HG03565 (cell line): Measurements from ENCODE around the gene LPP.
A peak's percentile ranks its signal among the peaks of the same experiment; 100 is the strongest.

Experiments used
- ATAC-seq: cut with Tn5 transposase; IDR thresholded peaks from one replicate; pipeline ENCODE4 v1.9.1; 2021; ENCODE audit warnings: mild to moderate bottlenecking, moderate library complexity; ENCODE audit not compliant: unreplicated experiment

Gene LPP

DNA sequence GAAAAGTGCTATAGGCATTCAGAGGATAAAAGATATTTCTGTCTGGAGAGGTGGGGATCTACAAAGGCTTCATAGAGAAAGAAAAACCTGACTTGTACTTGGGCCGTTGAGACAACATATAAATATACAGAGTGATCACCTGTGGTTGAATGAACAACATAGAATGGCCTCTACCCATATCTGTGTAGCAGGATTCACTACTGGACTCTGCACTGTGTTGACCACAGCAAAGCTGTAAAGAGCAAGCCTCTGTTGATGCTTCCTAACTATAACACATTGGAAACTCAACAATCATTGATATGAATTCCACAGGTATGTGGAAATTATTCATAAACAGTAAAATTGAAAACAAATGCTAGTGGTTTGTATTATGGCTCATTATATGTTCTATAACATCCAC lies 19.1 kb upstream of the LPP start:
- no peak for ATAC-seq

DNA sequence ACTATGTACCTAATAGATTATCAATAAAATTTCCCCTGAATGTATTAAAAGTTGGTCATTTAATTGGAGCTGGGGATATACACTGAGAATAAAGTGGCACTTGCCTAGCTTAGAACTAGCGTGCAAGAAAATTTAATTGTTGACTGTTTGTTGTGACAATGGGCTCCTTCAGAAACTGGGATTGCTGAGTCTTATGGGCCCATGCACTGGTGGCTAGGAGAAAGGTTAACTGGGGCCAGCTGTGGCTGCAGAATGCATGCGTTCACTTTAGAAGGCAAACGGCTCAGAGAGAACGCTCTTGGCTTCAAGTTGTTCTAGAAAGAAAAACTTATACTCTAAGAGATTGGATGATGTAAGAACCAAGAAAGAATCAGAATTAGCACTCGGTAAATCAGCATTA lies 18.7 kb upstream of the LPP start:
- ATAC-seq = no peak

DNA sequence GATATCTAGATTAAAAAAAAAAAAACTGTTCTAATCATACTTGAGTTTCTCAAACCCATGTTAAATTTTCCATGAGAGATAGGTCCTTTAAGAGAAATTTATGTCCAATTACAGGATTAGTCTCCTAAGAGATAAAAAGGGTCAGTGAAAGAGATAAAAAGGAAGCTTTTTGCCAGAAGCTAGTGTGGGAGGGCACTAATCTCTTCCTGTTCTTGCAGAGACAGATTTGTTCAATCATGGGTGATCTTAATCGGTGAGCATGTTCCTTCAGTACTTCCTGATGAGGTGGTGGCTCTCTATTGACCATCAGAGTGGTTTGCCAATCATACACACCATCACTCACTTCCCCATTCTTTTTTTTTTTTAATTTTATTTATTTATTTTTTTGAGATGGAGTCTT lies 16.9 kb upstream of the LPP start:
- ATAC-seq = no peak

DNA sequence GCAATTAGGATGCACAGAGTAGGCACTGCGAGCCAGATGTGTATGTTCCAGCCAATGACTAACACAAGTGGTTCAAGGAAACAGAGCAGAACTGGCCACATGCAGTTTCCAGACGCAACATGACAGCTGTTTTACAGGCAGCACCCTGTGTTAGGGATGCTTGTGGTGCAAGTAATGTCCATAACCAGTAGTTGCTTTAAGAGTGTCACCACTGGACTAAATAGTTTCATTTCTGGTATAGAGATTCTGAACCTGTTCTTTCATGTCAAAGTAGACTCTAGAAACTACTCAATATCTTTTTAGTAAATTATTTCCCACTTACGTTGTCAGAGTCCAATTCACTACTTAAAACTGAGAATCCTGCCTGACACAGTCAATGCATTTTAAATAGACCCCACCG lies 14.5 kb upstream of the LPP start:
- no peak for ATAC-seq

DNA sequence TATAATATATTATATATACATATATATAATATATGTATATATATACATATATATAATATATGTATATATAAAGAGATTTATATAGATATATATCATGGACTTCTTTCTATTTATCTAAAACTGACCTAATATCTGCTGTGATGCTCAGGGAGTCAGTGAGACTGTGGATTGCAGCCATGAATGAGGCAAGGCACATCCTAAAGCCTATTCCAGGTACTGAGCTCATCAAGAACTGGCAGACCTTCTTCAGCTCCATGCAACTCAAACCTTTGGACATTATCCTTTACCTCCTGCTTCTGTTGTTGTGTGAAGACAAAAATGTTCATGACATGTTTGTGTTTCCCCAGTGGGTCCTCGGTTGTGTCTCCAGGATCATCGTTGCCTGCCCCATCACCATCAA lies 7.7 kb upstream of the LPP start:
- ATAC-seq = no peak

DNA sequence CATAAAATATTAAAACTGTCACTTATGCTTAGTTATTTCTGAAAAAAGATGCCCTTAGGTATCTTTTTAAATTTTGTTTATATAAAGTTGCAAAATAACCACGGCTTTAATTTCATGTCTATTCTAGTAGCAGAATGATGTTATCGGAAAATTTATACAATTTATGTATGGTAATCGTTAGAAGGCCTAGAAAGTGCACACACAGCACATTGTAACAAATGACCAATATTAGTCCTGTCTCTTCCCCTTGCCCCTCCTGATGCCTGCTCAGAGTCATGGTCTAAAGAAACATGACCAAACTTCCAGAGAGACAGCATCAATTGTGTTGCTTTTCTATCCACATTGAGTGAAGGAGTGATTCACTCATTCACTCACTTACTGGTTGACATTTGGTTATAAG lies 6.2 kb upstream of the LPP start:
- ATAC-seq = no peak

DNA sequence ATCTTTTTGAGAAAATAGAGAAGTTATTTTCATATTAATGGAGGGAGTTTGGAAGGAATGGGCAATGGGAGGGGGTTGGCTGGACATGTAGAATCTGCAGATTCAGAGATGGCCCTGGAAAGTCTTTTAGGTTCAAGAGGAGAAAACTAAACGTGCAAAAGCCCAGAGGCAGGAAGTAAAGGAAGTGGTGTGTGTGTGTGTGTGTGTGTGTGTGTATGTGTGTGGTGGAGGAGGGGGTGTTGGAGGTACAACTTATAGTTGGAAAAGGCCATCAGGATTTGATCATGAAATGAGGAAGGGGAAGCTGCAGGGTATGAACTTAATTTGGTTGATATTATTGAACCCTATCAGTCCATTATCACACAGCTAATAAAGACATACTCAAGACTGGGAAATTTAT lies 5.6 kb upstream of the LPP start:
- ATAC-seq = no peak

DNA sequence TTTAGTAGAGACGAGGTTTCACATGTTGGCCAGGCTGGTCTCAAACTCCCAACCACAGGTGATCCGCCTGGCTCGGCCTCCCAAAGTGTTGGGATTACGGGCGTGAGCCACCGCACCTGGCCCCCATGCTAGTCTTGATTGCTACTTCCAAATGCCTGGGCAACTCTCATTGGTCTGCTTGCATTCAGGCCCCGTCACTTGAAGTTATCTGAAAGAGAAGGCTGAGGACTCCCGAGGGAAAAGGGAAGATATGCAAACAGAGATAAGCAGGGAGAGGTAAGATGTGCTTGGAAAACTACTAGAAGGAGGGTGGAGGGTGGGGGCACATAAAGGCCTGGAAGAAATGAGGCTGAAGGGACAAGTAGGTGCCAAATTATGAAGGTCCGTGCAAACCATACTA lies 4.4 kb upstream of the LPP start:
- no peak for ATAC-seq

DNA sequence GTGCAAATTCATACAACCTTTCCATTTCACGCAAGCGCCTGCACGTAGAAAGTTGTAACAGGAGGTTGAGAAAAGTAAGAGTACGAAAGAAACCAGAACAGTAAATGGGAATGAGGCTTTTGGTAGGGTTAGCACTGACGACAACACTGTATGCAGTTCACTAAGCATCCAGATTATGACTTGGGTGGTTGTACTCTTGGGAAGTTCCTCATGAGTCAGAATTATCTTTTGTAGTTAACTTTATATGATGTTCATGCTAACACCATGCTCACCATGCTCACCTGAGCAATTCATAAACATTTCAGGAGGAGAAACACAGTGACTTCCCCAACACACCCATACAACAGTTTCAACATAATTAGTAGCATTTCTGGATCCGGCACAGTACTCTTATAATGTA lies 3.0 kb upstream of the LPP start:
- ATAC-seq = no peak

DNA sequence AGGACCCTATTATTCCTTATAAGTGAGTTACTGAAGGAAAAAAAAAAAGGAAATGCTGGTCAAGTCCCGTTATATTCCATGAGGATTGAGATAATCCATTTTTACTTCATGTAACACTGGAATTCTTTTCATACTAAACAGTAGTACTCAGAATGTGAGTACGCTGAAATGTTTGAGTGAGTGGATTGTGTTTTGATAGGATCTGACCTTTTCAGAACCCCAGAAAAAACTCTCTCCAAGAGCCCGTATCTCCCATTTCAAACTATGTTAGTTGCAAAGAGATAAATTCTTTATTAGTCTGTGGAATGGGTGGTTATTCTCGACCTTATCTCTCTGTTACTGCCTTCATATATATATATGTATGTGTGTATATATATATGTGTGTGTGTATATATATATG lies 2.5 kb upstream of the LPP start:
- no peak for ATAC-seq

DNA sequence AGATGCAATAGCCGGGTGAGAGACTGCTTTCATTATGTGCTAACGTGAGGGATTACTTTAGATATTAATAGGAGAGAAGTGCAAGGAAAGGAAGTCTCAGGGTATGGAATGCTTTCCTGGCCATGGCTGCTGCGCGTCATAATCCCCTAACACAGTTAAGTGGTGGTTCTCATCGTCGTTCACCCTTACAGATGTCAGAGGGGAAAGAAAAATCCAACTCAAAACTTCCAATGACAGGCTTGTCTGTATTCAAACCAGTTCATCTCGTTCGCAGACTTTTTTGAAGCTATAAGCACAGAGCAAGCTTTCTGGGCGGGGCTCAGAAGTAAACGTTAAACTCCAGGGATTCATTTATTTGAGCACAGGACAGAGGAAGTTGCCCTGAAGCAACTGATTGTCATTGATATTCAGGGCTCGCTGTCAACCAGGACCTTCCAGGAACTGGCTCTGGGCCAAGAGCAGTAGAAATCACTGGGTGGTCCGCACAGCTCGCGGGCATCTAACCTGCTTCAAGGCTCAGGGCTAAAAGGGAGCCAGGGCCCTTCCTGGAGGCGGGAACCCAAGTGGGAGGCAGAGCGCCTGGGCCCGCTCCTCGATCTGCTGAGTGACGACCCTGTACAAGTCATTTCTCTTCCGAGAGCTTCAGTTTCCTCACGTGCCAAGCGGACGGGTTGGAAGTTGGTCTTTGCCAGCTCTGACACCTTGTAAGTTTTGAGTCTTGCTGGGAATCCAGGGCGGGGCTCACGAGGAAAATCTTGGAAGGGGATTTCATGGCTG lies 1.1 kb upstream of the LPP start:
- no peak for ATAC-seq

DNA sequence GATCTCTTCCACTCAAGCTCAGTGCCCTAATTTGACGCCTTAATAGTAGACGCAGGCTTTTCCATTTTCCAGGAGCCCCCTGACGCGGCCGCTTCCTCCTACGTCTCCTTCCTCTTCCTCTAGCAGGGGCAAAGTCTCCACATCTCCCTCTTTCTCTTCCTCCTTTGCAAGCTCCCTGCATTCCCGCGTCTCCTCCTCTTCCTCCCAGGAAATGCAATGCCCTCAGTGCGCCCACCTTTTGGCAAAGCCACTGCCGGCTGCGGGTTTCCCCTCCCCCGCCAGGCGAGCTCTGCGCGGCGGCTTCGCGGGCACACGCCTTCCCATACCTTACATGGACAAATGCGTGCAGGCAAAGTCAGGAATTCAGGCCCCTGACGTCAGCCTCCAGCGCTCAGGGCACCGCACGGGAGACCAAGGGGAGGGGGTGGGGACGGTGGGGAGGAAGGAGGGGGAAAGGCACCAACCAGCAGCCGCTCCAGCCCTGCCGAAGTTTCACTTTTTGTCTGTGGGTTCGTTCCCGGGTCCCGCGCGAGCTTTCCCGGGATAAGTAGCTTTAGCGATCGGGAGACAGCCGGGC lies 432 bp upstream of the LPP start:
- peak; percentile 16 for ATAC-seq

DNA sequence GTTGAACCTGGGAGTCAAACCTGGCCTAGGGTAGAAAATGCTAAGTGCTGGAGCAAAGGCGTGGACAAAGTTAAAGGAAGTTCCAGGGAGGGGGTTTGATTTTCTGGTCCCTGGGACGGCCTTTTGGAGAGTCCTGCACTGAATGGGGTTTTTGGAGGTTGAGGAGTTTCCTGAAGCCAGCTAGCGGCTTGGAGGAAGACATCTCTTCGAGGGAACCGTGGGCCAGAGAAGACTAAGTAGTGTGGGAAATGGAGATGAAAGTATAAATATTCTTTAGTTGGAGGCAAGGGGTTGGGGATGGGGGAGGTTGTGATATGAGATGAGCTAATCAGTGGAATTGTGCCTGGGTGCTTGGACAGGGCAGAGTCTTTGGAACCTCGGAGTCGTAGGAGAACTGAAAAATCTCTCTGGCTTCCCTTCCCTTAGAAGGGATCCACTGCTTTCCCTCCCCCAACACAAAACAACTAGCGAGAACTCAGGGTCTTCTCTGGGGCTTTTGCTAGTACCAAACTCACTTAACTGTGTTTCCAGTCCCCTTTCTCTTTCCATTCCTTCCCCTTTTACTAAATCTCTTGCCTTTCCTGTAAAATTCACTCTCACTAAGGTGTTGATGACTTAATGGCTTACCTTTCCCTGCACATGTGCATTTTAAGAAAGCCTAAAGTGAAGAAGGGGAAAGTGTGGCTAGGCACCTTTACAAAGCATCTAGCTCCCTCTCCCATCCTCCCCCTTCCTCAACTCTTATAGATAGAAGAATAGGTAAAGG lies 1.0 kb downstream of the LPP start:
- ATAC-seq = no peak

DNA sequence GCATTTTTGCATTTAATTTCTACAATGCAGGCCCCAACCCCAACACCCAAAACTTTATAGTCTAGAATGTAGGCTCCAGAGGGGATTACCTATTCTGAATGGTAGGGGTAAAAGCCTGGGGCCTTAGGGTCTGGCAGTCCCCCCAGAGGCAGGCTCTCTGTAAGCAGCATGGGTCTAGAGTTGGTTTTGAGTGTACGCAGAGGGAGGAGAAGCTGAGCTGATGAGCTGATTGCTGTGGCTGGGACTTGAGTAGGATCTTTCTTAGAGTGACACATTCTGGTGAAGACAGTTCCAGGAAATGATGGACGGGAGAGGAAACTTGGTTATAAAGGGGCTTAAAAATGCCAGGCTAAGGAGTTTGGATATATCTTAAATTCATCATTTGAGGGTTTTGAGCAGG lies 2.1 kb downstream of the LPP start:
- no peak for ATAC-seq

DNA sequence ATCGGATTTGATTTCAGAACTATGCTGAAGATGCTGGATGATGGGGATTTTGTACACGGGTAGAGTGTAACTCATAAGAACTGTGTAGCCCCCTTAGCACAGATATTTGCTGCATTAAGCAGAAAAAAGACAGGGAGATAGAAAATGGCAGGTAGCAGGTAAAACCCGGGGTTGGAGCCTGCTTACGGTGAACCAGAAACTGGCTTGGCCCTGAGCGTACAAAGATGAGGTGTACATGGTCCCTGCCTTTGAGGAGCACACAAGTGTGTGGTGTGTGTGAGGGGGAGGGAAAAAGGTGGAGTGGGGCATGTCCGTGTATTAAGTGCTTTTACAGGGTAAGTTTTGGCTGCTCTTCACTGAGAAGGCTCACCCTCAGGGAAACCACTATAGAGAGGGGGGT lies 3.5 kb downstream of the LPP start:
- no peak for ATAC-seq

DNA sequence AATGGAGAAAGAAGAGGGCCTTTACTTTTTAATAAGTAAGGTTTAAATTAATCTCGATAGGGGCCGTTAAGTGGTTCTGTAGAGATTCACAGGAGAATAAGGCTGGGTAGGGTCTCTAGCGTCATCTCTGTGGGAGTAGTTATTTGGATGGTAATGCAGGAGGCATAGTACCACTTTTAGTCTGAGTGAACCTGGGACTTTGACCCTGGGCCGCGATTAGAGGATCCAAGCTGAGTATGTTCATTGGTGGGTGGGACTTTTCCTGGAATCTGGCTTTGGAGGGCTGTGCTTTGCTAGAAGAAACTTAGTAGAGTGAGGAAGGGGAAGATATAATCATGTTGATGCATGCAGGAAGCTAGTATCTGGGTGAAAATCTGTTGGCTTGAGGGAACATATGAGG lies 4.0 kb downstream of the LPP start:
- ATAC-seq = no peak

DNA sequence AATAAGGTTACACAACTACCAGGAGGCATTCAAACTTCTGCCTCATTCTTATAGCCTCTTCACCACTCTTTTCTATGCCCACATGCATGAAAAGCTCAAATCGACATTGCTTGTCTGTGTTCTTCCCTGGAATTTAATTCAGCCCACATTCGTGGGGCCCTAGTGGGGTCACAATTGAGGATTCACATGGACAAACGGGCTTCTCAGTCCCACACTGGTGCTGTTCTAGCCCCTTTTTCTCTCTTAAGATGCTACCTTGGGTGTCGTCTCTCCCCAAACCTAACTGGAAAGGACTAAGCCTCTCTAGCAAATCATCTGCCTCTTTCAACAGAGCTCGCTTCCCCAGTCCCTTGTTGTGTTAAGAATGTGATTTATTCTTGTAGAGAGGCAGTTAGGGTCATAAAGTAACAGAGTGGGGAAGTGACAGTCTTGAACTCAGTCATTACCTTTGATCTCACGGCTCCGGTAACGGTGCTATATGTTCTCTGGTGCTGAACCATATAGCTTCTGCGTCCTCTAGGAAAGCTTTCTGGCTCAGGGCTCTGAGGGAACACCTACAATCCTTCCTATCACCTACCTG lies 4.9 kb downstream of the LPP start:
- no peak for ATAC-seq

DNA sequence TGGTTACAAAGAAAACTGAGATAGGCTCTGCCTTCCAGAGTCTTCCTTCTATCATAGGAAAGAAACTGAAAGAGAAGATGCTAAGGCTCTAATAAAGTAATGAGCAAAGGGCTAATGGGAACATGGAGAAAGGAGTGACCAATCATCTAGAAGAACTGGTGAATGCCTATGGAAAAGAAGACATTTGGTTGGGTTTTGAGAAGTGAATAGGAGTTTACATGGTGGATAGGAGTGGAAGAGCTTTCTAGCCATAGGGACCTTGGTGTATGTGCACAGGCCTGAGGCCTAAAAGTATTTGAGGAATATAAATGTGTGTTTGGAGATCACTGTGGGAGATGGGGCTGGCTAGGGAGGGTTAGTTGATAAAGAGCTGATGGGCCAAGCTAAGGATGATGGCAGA lies 6.8 kb downstream of the LPP start:
- ATAC-seq = no peak

DNA sequence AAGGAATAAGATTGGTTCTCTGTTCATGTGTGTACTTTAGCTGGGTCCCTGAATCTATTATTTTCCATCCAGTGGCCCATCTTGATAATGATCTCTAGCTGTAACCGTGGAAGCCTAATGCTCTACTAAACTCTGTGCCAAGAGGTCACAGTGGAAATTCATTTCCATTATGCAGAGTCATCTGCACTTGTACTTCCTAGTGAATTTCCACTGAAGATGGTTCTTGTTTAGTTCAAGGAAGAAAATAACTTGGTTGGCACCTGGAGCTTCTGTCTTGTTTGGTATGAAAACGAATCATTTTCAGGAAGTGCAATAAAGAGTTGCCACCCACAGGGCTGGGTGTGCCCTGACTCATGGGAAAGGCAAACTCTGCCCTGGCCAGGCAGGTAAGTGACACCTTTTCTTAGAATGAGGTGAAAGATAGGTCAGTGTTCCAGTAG lies 10.3 kb downstream of the LPP start:
- no peak for ATAC-seq

DNA sequence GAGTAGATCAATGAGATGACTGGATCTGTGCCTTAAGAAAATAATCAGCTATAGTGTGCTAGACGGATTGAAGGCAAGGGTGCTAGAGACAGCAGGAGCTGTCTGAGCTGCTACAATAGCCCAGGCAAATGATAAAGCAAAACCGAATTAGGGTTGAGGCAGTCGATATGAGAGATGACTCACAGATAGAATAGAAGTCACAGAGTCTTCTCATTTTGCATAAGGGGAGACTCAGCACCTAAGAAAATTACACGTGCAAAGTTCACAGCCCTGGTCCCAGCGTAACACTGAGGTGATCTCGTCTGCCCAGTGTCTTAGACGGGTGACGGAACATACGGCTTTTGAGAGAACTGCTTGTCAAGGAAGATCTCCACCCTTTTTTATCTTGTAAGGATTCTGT lies 11.6 kb downstream of the LPP start:
- no peak for ATAC-seq

DNA sequence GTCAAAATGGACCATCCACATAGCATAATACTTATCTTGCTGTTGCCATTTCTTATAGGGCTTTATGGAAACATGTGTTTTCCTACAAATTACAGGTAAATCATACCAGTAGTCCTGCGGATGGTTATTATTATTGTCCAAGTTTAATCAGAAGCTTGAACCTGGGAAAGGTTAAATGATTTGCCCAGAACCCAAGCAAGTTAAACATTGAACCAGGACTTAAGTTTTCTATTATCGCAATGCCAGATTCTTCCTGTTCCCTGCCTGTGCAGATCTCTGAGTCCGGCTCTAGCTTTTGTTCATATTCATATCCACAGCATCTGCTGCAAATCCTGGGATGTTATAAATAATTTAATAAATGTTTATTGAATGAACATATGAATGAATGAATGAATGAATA lies 12.5 kb downstream of the LPP start:
- ATAC-seq = no peak

DNA sequence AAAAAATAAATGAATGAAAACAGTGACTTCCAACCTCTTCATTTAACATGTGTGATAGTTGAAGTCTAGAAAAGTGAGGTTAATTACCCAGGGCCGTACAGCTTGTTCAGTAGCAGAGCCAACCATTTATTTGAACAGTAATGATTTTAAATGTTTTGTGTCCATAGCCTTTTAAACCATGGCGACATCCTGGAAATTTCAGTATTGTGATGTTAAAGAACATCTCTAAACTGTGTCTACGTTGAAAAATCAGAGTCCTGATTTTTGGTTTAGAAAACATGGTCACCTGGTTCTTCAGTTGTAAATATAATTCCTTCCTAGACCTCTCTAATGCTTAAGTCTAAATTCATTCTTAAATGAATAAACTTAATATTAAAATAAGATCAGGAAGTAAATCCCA lies 14.2 kb downstream of the LPP start:
- no peak for ATAC-seq
